ENCODE results near the gene GPR153. TPM values are rescaled to one million over a fixed set of nuclear protein-coding genes. Genes with fewer than 3 reads are reported as not detected.

Gene GPR153
- total and polyA plus RNA-seq, 2 of the 8 experiments (the other 6 are each of a cell fraction or from before 2014, with no cell fraction given), result 5.7 to 8.1 TPM

DNA sequence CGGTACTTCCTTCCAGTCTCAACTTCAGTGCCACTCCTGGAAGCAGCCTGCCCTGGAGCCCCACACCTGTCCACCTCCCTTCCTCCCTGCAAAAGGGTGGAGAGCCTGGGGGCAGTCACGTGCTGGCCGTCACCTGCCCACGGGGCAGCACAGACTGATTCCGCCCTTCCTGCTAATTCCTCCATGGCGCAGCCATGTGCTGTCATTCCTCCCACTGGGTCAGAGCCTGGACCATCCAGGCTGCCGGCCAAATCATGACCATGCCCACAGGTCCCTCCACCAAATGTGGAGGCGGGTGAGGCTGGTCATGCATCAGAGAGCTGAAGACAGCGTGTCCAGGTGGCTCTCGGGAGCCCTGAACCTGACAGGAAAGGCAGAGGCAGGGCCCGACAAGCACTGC, 24.4 kb upstream of the GPR153 start:
- no peaks in the 10 kb centered on the region for H3K27me3 ChIP-seq (replicated peaks in 1 of 4; ENCODE audit: control insufficient read depth in 3 of 4, extremely low read depth in 1 of 4, insufficient read depth in 3 of 4, low read length in 3 of 4)
- H3K14ac ChIP-seq (ENCODE audit: insufficient read length), result no peak overlapping the region
- FAIRE-seq (no peak), DNase-seq (ENCODE audit: low read depth in 1 of 2, low spot score in 2 of 2) (no peak)
- H4K8ac ChIP-seq (ENCODE audit: extremely low read depth, insufficient read depth, low read length), result no peak overlapping the region
- H3K23me2 ChIP-seq (ENCODE audit: low read depth, low read length), result no peaks in the 10 kb centered on the region
- H3K79me1 ChIP-seq (ENCODE audit: low read depth, low read length), result no peaks in the 10 kb centered on the region
- no peaks in the 10 kb centered on the region for H3K4me1 ChIP-seq (replicated peaks in 1 of 4; ENCODE audit: control insufficient read depth in 3 of 4, insufficient read depth in 4 of 4, low read length in 3 of 4)
- no peak for TF ChIP-seq POU5F1 (IDR thresholded peaks at IDR 0.05; ENCODE audit: low read depth, low read length)
- no peak for TF ChIP-seq SP4 (IDR thresholded peaks at IDR 0.05; ENCODE audit: low read length)
- TF ChIP-seq CHD1 (IDR thresholded peaks at IDR 0.05; ENCODE audit: low read depth, low read length), result no peak
- TF ChIP-seq HDAC6 (IDR thresholded peaks at IDR 0.05; ENCODE audit: low read depth, low read length), result no peak
- no peak for TF ChIP-seq SAP30 (IDR thresholded peaks at IDR 0.05; ENCODE audit: insufficient read depth, insufficient replicate concordance, low read length)
- no peak for TF ChIP-seq SIRT6 (IDR thresholded peaks at IDR 0.05; ENCODE audit: low read length)
- TF ChIP-seq TAF7 (optimal IDR thresholded peaks at IDR 0.05; ENCODE audit: borderline replicate concordance, low read depth, low read length), result no peak
- H4K20me1 ChIP-seq (replicated peaks in 1 of 2; ENCODE audit: control insufficient read depth in 1 of 2, insufficient read depth in 2 of 2, low read length in 2 of 2), result peaks cover 7 to 8% of the 10 kb centered on the region in 2 experiments
- no peak overlapping the region for H4K91ac ChIP-seq (replicated peaks; ENCODE audit: insufficient read length, low read length)
- no peaks in the 10 kb centered on the region for H3K9me3 ChIP-seq (ENCODE audit: insufficient read depth in 2 of 2, low read depth in 1 of 2, low read length in 1 of 2)
- CTCF ChIA-PET (ENCODE audit: partially characterized antibody), result interaction anchor here (1.2 to 10.6 kb wide), 6 partner anchors 11 to 80 kb away, joined by 3 to 122 read pairs (median 8); partner anchors contain the start of gene RNF207
- no peak overlapping the region for H2BK120ac ChIP-seq (replicated peaks; ENCODE audit: low read depth, low read length)
- H3K79me2 ChIP-seq (ENCODE audit: control insufficient read depth in 1 of 2, insufficient read depth in 2 of 2, low read length in 2 of 2), result no peaks in the 10 kb centered on the region
- H2BK15ac ChIP-seq (ENCODE audit: low read length), result no peak overlapping the region
- H2BK12ac ChIP-seq (ENCODE audit: low read depth, low read length), result no peak overlapping the region
- H3K9ac ChIP-seq (replicated peaks in 1 of 4; ENCODE audit: extremely low read depth in 1 of 4, low read depth in 3 of 4, low read length in 3 of 4), result no peak overlapping the region
- no peak overlapping the region for H2AK5ac ChIP-seq (ENCODE audit: low read depth, low read length)
- no peak overlapping the region for H4K5ac ChIP-seq (ENCODE audit: insufficient read length, low read depth, low read length)
- POLR2A ChIA-PET (ENCODE audit: partially characterized antibody), result no interaction called here
- no peaks in the 10 kb centered on the region; a peak in 1 of 8 replicates for H3K36me3 ChIP-seq (ENCODE audit: control insufficient read depth in 2 of 4, insufficient read depth in 4 of 4, low read length in 3 of 4)
- no peak overlapping the region for H3K4ac ChIP-seq (replicated peaks; ENCODE audit: insufficient read length, low read depth, low read length)
- no peak overlapping the region for H3K56ac ChIP-seq (replicated peaks; ENCODE audit: insufficient read length, low read depth, low read length)
- H2AFZ ChIP-seq (ENCODE audit: low read length), result no peak overlapping the region
- no peak overlapping the region for H3K27ac ChIP-seq (ENCODE audit: low read depth, low read length)
- H3K18ac ChIP-seq (ENCODE audit: extremely low read depth, low read length), result no peak overlapping the region
- H2BK5ac ChIP-seq (ENCODE audit: low read depth, low read length), result no peak overlapping the region; the same call in 1 of the 2 replicates
- H2BK20ac ChIP-seq (ENCODE audit: low read length), result no peak overlapping the region
- H3K4me3 ChIP-seq (ENCODE audit: extremely low read depth in 1 of 4, insufficient read depth in 2 of 4, low read depth in 3 of 4, low read length in 4 of 4), result no peak overlapping the region
- H3K23ac ChIP-seq (ENCODE audit: insufficient read length), result no peak overlapping the region
- H3K4me2 ChIP-seq (ENCODE audit: insufficient read depth in 1 of 2, low read depth in 2 of 2, low read length in 2 of 2), result no peak overlapping the region
- 94% methylated on average over 10 of the region's 11 CpGs; no CpG with 5 or more reads in 1 of the 2 experiments for WGBS, 2 experiments (ENCODE audit: extremely low coverage in 1 of 2, insufficient coverage in 1 of 2, insufficient read length in 1 of 2, insufficient replicate concordance in 2 of 2, low coverage in 1 of 2, low lambda C conversion rate in 2 of 2, missing lambda C conversion rate in 1 of 2)

All from H1 (cell line).